Neural cell (in vitro differentiated cells): ENCODE results near the gene VWA3B.

Experiments used
- EP300 ChIP-seq: fragments of 450-650 bp; conservative IDR thresholded peaks from 2 replicates; pipeline ENCODE4 v1.6.1; 2014; ENCODE audit warnings: antibody characterized with exemption, mild to moderate bottlenecking, moderate library complexity; ENCODE audit not compliant: poor library complexity, severe bottlenecking
- POLR2AphosphoS5 ChIP-seq: IDR thresholded peaks from 2 replicates; pipeline ENCODE4 v1.6.1; 2012
- RAD21 ChIP-seq: fragments of 450-650 bp; conservative IDR thresholded peaks from 2 replicates; pipeline ENCODE4 v1.6.1; 2014; ENCODE audit warnings: antibody characterized with exemption, mild to moderate bottlenecking, moderate library complexity
- TF ChIP-seq, protein P1 (sequence below): fragments of 450-650 bp; IDR thresholded peaks from 2 replicates; pipeline ENCODE4 v1.5.1; 2014; ENCODE audit warnings: antibody characterized with exemption, mild to moderate bottlenecking, moderate library complexity; ENCODE audit not compliant: poor library complexity, severe bottlenecking
- TF ChIP-seq, protein P2 (sequence below): IDR thresholded peaks from 2 replicates; pipeline ENCODE4 v1.6.1; 2012; ENCODE audit warnings: borderline replicate concordance

DNA sequence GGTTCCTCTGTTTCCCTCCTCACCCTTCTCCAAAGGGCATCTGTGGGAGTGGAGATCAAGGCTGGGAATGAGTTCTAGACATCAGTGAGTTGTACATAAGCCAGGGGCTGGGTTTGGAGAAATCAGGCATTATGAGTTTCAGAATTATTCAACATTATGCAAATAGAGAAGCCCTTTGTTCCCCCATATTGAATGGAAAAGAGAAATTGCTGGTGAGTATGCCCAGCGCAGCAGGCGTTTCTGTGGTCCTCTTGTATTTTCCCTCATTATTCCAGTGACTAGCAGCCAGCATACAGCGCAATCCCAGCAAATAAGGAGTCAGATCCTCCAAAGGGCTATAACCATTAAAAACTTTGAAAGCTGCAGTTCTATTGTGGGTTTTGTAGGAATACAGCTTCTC is 94.4 kb downstream of the VWA3B start:
- TF ChIP-seq, protein P1, sequence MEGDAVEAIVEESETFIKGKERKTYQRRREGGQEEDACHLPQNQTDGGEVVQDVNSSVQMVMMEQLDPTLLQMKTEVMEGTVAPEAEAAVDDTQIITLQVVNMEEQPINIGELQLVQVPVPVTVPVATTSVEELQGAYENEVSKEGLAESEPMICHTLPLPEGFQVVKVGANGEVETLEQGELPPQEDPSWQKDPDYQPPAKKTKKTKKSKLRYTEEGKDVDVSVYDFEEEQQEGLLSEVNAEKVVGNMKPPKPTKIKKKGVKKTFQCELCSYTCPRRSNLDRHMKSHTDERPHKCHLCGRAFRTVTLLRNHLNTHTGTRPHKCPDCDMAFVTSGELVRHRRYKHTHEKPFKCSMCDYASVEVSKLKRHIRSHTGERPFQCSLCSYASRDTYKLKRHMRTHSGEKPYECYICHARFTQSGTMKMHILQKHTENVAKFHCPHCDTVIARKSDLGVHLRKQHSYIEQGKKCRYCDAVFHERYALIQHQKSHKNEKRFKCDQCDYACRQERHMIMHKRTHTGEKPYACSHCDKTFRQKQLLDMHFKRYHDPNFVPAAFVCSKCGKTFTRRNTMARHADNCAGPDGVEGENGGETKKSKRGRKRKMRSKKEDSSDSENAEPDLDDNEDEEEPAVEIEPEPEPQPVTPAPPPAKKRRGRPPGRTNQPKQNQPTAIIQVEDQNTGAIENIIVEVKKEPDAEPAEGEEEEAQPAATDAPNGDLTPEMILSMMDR, result no peak
- TF ChIP-seq, protein P2, sequence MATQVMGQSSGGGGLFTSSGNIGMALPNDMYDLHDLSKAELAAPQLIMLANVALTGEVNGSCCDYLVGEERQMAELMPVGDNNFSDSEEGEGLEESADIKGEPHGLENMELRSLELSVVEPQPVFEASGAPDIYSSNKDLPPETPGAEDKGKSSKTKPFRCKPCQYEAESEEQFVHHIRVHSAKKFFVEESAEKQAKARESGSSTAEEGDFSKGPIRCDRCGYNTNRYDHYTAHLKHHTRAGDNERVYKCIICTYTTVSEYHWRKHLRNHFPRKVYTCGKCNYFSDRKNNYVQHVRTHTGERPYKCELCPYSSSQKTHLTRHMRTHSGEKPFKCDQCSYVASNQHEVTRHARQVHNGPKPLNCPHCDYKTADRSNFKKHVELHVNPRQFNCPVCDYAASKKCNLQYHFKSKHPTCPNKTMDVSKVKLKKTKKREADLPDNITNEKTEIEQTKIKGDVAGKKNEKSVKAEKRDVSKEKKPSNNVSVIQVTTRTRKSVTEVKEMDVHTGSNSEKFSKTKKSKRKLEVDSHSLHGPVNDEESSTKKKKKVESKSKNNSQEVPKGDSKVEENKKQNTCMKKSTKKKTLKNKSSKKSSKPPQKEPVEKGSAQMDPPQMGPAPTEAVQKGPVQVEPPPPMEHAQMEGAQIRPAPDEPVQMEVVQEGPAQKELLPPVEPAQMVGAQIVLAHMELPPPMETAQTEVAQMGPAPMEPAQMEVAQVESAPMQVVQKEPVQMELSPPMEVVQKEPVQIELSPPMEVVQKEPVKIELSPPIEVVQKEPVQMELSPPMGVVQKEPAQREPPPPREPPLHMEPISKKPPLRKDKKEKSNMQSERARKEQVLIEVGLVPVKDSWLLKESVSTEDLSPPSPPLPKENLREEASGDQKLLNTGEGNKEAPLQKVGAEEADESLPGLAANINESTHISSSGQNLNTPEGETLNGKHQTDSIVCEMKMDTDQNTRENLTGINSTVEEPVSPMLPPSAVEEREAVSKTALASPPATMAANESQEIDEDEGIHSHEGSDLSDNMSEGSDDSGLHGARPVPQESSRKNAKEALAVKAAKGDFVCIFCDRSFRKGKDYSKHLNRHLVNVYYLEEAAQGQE, result no peak
- TF ChIP-seq POLR2AphosphoS5, result no peak
- no peak for TF ChIP-seq RAD21
- no peak for TF ChIP-seq EP300
